ENCODE results near the gene ADK. TPM values are rescaled to one million over a fixed set of nuclear protein-coding genes. Genes with fewer than 3 reads are reported as not detected.

ADK gene
- total and polyA plus RNA-seq, 2 of the 13 experiments (the other 11 are each of a cell fraction or from before 2014, with no cell fraction given) = 48.6 to 79.1 TPM

DNA sequence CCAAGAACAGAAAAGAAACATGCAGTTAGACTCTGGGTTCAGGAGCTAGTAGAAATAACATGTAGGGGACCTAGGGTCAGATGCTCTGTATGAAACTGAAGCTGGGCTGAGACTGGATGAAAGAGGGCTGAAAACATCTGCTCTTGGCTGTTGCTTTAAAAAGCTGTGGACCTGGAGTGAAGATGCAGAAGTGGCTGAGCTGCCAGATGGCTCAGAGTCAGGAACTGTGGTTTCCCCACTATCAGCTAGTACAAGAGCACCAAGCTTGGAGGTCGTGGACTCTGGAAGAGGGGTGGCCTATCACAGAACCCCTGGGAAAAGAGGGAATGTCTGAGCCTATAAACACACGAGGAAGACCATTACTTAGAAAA is 5.9 kb downstream of the ADK start (continued):
- no peak for TF ChIP-seq ZNF318 (CRISPR knock-in tag; IDR thresholded peaks at IDR 0.05)
- no peak for TF ChIP-seq ISX (CRISPR knock-in tag; conservative IDR thresholded peaks at IDR 0.05)
- TF ChIP-seq PHF5A (CRISPR knock-in tag; IDR thresholded peaks at IDR 0.05; ENCODE audit: low read depth, unreplicated experiment) = no peak
- no peak for TF ChIP-seq MEIS2 (CRISPR knock-in tag; IDR thresholded peaks at IDR 0.05)
- TF ChIP-seq ATF3 (CRISPR knock-in tag; IDR thresholded peaks at IDR 0.05) = no peak
